HUES64 (cell line): ENCODE measurements around the gene MS4A8.

Experiments
- H3K27ac ChIP-seq: 2 replicates; pipeline ENCODE4 v1.7.0; 2013; ENCODE audit warnings: low read depth, low read length, inconsistent platforms
- H3K27me3 ChIP-seq: 2 replicates; pipeline ENCODE4 v1.6.1; 2013; ENCODE audit warnings: mild to moderate bottlenecking, low read length; ENCODE audit not compliant: insufficient read depth
- H3K36me3 ChIP-seq: 2 replicates; pipeline ENCODE4 v1.6.1; 2013; ENCODE audit warnings: mild to moderate bottlenecking, low read length; ENCODE audit not compliant: insufficient read depth
- H3K4me1 ChIP-seq: 2 replicates; pipeline ENCODE4 v1.6.1; 2013; ENCODE audit warnings: mild to moderate bottlenecking, low read length, moderate library complexity; ENCODE audit not compliant: insufficient read depth
- H3K4me3 ChIP-seq: 2 replicates; pipeline ENCODE4 v1.5.1; 2013; ENCODE audit warnings: mild to moderate bottlenecking, low read length, moderate library complexity
- H3K9ac ChIP-seq: 2 replicates; pipeline ENCODE4 v1.6.1; 2013; ENCODE audit warnings: mild to moderate bottlenecking, low read depth, low read length
- H3K9me3 ChIP-seq: 2 replicates; pipeline ENCODE4 v1.6.1; 2013; ENCODE audit warnings: low read depth, low read length; ENCODE audit not compliant: insufficient read depth
- WGBS: fragments of 150-250, 120-280 bp; methylation state at CpG from one replicate; pipeline ENCODE4 v1.1.7; 2013; ENCODE audit warnings: missing lambda C conversion rate; 5-methylcytosine and 5-hydroxymethylcytosine counted together

MS4A8 gene

DNA sequence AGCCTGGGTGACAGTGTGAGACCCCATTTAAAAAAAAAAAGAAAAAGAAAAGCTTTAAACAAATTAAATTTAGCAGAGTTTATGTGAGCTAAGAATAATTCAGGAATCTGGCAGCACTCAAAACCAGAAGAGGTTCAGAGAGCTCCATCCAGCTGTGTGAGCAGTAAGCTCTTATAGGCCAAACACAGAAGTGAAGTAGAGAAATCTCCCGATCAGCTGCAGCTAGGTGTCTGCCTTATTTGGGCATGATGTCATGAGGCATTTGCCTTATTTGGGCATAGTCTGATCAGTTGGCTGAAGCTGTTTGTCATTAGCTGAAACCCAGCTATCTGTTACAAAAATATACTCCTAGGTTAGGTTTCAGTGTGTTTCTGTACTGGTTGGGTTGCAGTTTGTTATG lies 65.5 kb downstream of the MS4A8 start:
- no peak overlapping the region for H3K27ac ChIP-seq
- H3K4me3 ChIP-seq, result no peak overlapping the region
- H3K36me3 ChIP-seq, result no peaks in the 10 kb centered on the region
- 89% methylated on average over 1 of the region's 1 CpG for WGBS
- no peaks in the 10 kb centered on the region for H3K9me3 ChIP-seq
- H3K4me1 ChIP-seq, result no peaks in the 10 kb centered on the region
- 0 out of 2 replicates have a peak, but pooled peaks cover 3% of the 10 kb centered on the region for H3K27me3 ChIP-seq
- H3K9ac ChIP-seq, result no peak overlapping the region

DNA sequence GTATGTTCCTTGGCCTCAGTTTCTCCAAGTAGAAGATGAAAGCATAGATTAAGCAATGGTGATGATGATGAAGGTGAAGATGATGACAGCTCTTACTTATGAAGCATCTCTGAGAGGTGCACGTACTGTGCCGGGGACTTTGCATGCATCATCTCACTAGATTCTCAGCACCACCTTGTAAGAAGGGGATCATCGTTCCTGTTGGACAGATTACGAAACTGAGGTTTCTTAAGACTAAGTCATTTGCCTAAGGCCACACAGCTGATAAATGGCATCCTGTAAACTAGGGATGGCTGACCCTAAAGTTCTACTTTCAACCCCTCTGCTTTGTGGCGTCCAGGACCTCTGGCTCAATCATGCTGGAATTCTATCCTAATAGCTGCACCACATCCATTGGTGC lies 65.9 kb downstream of the MS4A8 start:
- H3K4me3 ChIP-seq, result no peak overlapping the region
- 96% methylated on average over 5 of the region's 5 CpGs for WGBS
- no peak overlapping the region for H3K9ac ChIP-seq

More for the DNA sequence above, 65.9 kb downstream of the MS4A8 start:
- Histone ChIP-seq H3K27ac (no peak overlapping the region), H3K4me1 (no peaks in the 10 kb centered on the region), H3K27me3 (0 out of 2 replicates have a peak, but pooled peaks cover 3% of the 10 kb centered on the region), H3K9me3 (no peaks in the 10 kb centered on the region), H3K36me3 (no peaks in the 10 kb centered on the region)
